Measurements from ENCODE around the gene PVALEF. TPM values are rescaled to one million over a fixed set of nuclear protein-coding genes. Genes with fewer than 3 reads are reported as not detected.

Gene PVALEF
- total RNA-seq, 2 donors from 2014 or later = not detected

DNA sequence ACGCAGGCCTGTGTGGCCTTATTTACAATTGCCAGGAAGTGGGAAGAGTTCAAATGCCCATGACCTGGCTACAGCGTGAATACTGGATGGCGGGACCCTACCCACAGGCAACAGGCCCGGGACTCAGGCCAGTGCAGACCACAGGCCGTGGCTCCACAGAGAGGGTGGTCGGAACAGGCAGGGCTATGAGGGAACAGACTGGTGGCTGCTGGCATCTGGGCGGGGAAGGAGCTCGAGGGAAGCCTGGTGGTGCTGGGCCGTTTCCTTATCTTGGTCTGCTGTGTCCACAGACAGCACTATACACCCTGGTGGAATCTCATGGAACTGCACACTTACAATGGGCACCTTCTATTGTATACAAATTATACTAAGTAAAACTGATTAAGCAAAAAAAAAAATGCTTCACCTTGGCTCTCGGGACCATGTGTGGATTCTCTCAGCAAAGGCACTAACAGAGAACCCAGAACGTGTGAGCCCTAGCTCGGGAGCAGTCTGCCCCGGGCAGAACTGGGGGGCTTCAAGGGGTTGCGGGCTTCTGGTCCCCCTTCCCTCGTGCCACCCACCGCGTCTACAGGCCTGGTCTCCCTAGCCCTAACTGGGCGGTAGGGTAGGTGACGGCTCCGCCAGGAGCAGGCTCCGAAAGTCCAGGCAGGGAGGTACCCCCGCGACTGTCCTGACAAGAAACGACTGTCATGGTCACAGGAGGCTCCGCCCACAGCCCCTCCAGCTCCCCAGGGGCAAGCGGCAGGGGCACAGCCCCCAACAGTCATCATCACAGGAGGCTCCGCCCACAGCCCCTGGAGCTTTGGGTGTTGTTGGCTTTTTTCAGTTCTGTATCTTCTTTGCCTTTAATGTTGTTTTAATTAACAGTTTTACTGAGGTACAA is 35.6 kb downstream of the PVALEF start:
- intact Hi-C loops (cut with DNase I) = loop anchor here (5.0 to 10.0 kb wide), 2 partner anchors 54 to 56 kb away; no protein-coding TSS in a partner anchor
- ATAC-seq (peak; percentile 63 to 74), DNase-seq (peak; percentile 59)

DNA sequence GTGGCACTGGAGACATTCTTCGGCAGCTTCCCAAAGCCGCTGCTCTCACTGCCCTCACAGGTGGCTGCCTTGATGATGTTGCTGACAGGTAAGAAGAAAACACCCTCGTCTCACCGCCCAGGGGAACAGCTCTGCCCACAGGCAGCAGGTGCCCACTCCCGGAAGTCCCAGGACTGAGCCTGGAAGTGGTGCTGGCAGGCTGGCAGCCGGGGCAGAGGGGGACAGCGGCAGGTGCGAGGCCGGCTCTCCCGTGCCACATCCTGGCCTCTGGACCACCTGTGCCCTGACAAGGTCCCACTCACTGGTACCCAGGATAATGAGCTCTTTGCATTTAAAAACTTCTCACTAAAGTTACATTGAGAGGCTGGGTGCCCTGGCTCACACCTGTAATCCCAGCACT is 37.0 kb downstream of the PVALEF start:
- DNase-seq = no peak
- ATAC-seq = no peak
- intact Hi-C loops (cut with DNase I) = loop anchor here (5.0 to 10.0 kb wide), 2 partner anchors 55 to 58 kb away; no protein-coding TSS in a partner anchor

DNA sequence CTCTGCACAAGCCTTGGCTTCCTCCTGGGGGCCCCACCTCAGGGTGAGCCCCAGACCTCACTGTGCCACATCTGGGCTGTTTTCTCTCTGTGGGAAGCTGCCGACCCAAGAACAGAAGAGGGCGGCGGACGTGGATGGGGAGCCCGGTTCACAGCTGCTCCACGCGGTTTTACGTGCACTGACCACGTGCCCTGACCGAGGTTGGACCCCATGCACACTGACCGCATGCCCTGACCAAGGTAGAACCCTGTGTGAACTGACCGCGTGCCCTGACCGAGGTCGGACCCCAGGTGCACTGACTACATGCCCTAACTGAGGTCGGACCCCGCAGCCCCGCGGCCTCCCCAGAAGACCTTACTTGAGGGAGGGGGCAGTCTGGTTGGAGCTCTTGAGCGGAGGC is 37.8 kb downstream of the PVALEF start:
- DNase-seq (no peak), ATAC-seq (no peak)
- intact Hi-C loops (cut with DNase I) = loop anchor here (5.0 to 10.0 kb wide), 2 partner anchors 56 to 58 kb away; no protein-coding TSS in a partner anchor

DNA sequence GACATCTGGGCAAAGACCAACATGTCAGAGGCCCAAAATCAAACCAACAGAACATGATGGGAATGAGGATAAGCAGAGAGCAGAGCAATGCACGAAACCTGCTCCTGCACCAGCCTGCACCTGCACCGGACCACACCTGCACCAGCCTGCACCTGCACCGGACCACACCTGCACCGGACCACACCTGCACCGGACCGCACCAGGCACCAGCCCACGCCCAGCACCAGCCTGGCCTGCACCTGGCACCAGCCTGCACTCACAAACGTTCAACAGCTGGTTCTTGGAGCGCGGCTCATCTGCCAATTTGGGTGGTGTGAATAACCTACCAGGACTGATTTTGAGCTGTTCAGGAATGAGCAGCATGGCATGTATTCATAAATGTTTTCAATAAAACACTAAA is 39.3 kb downstream of the PVALEF start:
- no peak for DNase-seq
- intact Hi-C loops (cut with DNase I) = loop anchor here (5.0 to 10.0 kb wide), 2 partner anchors 57 to 60 kb away; no protein-coding TSS in a partner anchor
- ATAC-seq = no peak

DNA sequence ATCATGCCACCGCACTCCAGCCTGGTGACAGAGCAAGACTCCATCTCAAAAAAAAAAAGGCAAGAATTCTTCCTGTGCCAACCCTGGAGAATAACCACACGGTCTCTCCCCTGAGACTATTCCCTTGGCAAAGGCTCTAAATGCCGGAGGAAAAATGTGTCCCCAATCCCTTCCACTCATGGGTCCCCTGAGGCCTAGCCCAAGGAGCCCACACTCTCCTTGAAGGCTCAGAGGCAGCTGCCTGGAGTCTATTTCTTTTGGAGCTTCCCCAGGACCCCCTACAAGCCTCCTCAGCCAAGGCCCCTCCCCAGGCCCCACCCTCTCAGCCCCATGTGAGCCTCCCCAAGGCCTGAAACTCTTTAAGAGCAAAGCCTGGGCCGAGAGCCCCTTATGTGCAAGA is 40.9 kb downstream of the PVALEF start:
- intact Hi-C loops (cut with DNase I) = loop anchor here in 1 of 2 donors (10.0 kb wide), 1 partner anchor 61 kb away; no protein-coding TSS in a partner anchor
- no peak for ATAC-seq
- no peak for DNase-seq

DNA sequence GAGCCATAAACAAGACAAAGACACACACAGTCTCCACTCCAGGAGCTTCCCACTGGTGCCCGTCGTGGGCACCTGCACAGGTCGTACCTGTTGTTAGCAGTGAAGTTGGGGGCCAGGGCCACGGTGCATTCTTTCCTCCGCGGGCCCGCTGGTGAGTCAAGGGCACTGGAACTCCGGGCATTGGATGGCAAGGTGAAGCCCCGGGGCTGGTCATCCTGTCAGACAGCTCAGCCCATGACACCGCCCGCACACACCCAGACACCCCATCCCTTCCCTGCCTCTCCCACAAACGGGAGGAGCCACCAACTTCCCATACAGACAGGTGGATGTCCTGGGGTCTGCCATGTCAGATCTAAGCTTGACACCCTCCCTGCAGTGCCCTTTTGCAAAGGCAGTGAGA is 41.4 kb downstream of the PVALEF start:
- ATAC-seq (no peak), DNase-seq (no peak)
- intact Hi-C loops (cut with DNase I) = loop anchor here in 1 of 2 donors (10.0 kb wide), 1 partner anchor 62 kb away; no protein-coding TSS in a partner anchor

DNA sequence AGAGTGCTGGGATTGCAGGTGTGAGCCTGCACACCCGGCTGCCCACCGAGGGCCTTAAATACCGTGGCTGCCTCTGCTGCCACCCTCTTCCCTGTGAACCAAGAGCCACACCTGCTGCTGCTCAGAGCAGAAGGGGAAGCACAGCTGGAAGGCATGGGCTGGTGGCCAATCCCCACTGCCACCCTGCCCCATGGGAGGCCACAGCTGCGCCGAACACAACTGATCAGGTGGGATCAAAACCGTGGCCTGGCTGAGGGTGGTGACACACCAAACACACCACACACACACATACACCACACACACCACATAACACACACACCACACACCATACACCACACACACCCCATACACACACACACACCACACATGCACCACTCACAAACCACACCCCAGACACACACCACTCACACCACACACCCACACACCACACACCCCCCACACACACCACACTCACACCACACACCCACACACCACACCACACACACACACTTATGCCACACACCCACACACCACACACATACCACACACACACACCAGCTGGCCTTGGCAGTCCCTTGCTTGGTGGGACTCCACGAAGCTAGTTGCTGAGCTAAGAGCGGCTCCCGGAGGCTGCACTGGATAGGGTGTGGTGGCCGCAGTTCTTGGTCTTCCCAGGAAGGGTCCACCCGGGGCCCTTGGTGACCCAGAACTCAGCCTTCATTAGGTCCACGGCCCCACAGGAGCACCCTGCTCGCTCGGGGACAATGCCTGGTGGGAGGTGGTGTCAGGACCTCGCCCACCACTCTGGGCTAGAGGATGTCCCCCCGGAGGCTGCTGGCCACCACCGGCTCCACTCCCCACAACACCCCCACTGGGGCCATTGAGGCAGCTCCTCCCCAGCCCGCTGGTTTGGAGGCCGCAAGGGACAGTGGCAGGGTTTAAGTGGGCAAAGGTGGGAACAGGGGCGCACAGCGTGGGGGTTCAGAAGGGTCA is 42.6 kb downstream of the PVALEF start:
- intact Hi-C loops (cut with DNase I) = loop anchor here in 1 of 2 donors (10.0 kb wide), 1 partner anchor 63 kb away; no protein-coding TSS in a partner anchor
- ATAC-seq = no peak
- no peak for DNase-seq

DNA sequence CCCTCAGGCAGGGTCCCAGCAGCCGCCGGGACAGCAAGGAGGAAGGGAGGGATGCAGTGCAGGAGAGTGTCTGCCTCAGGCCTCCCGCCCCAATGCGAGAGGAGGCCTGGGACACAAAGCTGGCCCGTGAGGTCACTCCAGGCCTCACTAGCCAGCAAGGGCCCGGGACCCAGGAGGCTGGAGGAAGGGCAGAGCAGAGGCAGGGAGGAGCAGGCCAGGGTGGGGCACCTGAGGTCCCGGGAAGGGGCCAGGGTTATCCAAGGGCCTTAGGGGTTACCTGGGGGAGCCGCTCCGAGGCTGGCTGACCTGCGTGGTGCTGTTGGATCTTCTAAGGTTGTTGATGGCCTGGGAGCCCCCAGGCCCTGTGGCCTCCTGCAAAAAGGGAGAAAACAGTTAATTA is 43.3 kb downstream of the PVALEF start:
- intact Hi-C loops (cut with DNase I) = loop anchor here in 1 of 2 donors (10.0 kb wide), 1 partner anchor 64 kb away; no protein-coding TSS in a partner anchor
- DNase-seq (no peak), ATAC-seq (no peak)

DNA sequence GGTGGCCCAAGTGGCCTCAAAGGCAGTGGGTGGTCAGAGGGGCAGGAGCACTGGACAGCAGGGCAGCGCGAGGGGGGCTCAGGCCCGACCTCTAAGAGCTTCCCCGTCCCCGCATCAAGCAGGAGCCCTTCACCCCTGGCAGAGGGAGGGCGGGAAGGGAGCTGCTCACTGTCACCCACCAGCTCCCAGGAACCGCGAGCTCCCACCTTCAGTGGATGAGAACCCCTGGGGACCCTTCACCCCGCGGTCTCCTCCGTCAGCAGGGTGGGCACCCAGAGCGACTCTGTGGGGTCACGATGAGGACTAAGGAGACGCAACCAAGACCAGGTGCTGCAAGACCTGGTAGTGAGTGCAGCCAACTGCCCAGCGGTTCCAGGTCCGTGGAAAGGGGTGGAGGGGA is 43.8 kb downstream of the PVALEF start:
- intact Hi-C loops (cut with DNase I) = loop anchor here in 1 of 2 donors (10.0 kb wide), 1 partner anchor 64 kb away; no protein-coding TSS in a partner anchor
- ATAC-seq = no peak

DNA sequence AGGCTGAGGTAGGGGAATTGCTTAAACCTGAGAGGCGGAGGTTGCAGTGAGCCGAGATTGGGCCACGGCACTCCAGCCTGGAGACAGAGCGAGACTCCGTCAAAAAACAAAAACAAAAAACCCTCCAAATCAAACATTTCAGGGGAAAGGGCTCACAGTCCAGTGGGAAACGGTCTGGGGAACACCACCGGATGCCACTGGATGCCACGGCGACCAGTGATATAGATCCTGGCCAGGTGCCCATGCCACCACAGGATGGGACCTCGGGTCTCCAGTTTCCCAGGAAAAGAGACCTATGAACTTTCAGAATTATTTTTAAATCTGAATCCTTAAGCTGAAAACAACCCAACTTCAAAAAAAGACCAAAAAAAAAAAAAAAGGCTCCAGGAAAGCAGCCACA is 45.2 kb downstream of the PVALEF start:
- ATAC-seq = peak in 1 of 2 donors; percentile 45
- peak; percentile 57 for DNase-seq
- intact Hi-C loops (cut with DNase I) = no loop called here

More for the DNA sequence above, 43.8 kb downstream of the PVALEF start:
- no peak for DNase-seq

DNA sequence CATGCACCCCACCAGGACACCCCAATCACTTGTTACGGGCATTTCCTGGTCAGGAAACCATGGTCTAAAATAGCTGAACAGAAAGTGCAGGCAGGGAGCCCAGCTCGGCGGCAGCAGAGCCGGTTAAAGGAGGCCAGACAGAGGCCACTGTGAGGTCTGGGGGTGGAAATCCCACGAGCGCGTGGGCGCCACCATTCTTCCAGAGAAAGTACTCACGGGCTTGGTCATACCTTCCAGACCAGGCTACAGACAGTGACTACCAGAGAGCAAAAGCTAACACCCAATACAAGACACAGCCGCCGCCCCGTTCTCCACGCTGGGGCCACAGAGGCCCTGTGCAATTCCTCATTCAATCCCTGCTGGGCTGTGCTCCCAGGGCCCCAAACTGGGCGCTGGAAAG is 45.6 kb downstream of the PVALEF start:
- no peak for DNase-seq
- ATAC-seq = peak; percentile 26 to 39
- intact Hi-C loops (cut with DNase I) = no loop called here

DNA sequence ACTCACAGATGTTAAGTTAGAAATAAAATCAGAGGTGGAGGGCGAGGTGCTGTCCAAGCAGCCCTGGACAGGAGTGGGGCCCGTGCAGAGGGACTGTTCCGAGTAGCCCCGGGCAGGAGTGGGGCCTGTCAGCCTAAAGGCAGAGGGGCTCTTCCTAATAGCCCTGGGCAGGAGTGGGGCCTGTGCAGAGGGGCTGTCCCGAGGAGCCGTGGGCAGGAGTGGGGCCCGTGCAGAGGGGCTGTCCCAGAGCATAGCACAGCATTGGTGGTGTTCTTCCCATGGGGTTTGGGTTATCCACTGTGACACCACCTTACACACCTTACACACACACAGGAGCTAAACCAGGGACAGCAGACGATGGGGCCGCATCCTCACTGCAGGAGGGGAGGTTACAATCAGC is 47.1 kb downstream of the PVALEF start:
- intact Hi-C loops (cut with DNase I) = no loop called here
- ATAC-seq (no peak), DNase-seq (no peak)

DNA sequence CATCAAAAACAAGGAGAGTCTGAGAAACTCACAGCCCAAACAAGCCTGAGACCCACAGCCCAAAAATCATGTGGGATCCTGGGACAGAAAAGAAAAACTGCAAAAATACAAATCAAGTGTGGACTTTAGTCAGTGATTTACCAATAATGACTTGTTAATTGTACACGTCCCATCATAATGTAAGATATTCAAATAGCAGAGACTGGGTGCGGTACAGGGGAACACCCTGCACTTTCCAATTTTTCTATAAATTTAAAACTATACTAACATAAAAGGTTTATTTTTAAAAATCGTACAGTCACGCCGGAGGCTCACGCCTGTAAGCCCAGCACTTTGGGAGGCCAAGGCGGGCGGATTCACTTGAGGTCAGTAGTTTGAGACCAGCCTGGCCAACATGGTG is 48.7 kb downstream of the PVALEF start:
- intact Hi-C loops (cut with DNase I) = no loop called here
- ATAC-seq (no peak), DNase-seq (no peak)

DNA sequence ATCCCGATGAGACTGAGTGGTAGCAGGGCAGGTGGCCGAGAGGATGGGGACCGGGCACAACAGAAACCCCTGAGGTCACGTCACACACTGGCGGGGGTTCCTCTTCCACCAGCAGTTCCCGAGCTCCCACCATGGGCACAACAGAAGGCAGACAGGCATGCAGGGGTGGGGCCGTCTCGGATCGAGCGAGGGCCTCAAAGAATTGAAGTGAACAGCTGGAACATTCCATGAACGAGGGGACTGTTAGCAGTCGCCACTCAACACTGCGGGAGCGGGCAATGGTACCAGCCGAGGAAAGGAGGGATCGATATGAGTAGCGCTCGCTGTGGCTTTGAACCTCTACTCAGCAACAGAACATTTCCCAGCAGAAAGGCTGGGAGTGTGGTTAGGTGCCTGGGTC is 52.2 kb downstream of the PVALEF start:
- ATAC-seq = no peak
- no peak for DNase-seq
- intact Hi-C loops (cut with DNase I) = no loop called here

DNA sequence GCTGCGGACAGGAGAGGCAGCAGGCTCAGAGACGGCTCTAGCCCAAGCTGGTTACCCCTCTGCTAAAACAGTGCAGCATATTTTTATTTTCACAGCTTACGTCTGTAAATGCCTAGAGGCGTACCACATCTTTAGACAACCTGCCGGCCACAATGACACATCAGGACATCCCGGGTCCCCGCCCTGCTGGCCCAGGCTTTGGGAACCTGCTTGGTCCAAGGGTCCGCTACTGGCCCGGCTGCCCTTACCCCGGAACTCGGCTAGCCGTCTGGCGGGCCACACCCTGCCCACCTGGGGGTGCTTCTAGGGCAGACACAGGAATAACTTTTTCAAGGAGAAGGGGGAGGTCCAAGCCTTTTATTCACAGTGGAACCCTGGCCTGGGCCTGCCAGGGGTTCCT is 53.2 kb downstream of the PVALEF start:
- ATAC-seq (no peak), DNase-seq (no peak)
- intact Hi-C loops (cut with DNase I) = no loop called here

DNA sequence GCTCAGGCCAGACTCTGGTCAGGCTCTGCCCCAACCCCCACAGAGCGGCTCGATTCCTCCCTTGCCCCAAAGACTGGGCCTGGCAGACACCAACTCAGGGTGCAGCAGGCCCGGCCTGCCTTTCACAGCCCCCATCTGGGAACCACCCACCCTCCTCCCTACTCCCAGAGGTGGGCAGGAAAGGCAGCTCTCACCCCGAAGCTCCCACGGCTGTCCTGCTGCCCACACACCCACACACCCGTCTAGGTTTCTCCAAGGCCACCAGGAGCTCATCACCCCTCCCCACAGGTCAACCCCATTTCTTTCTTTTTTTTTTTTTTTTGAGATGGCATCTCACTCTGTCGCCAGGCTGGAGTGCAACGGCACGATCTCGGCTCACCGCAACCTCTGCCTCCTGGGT is 53.7 kb downstream of the PVALEF start:
- ATAC-seq (no peak), DNase-seq (no peak)

DNA sequence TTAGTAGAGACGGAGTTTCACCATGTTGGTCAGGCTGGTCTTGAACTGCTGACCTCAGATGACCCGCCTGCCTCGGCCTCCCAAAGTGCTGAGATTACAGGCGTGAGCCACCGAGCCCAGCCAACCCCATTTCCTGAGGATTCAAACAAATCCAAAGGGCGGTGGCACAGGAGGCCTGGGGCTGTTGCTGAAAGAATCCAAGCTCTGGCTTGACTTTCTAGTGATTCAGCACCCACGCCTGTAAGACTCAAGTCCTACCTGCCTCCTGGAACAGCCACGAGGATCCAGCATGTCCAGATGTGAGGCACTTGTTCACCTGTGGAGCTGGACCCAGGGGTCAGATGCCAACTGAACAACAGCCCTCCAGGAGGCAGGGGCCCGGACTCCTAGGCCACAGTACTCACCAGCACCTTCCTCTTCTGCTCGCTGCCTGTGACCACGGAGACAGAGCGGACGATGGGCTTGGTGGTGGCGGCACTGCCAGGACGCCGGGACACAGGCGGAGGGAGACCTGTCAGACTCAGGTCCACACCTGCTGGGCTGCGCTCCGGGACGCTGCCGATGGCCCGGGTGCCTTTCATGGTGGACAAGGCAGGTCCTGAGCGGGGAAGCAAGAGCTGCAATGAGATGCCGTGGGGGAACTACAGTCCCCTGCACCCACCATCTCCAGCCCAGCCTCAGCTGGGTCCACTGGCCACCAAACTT is 54.3 kb downstream of the PVALEF start:
- intact Hi-C loops (cut with DNase I) = no loop called here
- no peak for DNase-seq
- ATAC-seq = no peak

More for the DNA sequence above, 53.7 kb downstream of the PVALEF start:
- intact Hi-C loops (cut with DNase I) = no loop called here

DNA sequence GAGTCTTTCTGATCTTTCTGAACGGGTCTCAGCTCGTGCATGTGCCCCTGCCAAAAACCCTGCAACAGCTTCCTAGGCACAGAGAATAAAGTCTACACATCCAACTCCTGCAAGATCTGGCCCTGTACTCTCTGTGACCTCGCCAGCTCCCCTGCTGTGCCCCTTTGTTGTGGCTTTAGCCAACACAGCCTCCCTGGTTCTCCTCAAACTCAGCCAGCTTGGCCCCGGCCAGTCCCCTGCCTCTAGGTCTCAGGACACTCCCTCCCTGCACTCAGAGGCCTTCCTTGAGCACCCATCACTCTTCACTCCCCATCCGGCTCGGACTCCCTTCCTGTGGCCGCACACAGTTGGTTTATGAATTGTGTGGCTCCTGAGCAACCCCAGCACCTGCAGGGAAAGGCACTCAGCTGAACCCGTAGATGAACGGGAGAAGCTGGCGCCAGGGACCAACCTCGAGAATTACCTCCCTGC is 56.1 kb downstream of the PVALEF start:
- intact Hi-C loops (cut with DNase I) = no loop called here
- ATAC-seq = no peak

More for the DNA sequence above, 56.1 kb downstream of the PVALEF start:
- no peak for DNase-seq

All from left cardiac atrium (tissue), 4 donors.